ENCODE data around the gene ARGLU1. TPM values are rescaled to one million over a fixed set of nuclear protein-coding genes. Genes with fewer than 3 reads are reported as not detected.
A peak's percentile ranks its signal among the peaks of the same experiment; 100 is the strongest.

ARGLU1 gene
- total RNA-seq, 1 experiment from 2014 or later: 115 TPM

DNA sequence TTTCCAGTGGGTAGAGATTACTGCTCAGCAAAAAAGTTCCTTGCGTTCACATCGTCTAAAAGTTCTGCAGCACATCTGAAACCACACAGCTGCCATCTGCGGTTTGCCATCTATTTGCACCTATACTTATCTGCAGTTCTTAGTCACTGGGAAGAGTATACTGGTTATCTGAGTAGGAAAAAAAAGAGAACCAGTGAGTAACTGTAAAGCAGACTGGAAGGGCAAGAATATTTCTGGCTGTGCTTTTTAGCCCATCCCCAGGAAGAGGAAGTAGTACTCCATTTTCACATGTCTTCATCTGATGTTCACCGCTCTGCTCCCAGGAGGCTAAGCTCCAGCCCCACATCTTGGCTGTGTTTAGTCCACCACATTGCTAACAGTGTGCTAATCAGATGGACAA is 68.0 kb downstream of the ARGLU1 start:
- DNase-seq (ENCODE audit: low spot score): no peak
- CTCF ChIA-PET: no interaction called here
- no peak for TF ChIP-seq SP1 (CRISPR knock-in tag; conservative IDR thresholded peaks at IDR 0.05)
- TF ChIP-seq ZNF317 (CRISPR knock-in tag; IDR thresholded peaks at IDR 0.05; ENCODE audit: borderline replicate concordance, low read depth): peak; percentile 44; the same call in 1 of the 2 replicates
- TF ChIP-seq, protein P1, sequence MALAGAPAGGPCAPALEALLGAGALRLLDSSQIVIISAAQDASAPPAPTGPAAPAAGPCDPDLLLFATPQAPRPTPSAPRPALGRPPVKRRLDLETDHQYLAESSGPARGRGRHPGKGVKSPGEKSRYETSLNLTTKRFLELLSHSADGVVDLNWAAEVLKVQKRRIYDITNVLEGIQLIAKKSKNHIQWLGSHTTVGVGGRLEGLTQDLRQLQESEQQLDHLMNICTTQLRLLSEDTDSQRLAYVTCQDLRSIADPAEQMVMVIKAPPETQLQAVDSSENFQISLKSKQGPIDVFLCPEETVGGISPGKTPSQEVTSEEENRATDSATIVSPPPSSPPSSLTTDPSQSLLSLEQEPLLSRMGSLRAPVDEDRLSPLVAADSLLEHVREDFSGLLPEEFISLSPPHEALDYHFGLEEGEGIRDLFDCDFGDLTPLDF (CRISPR knock-in tag; IDR thresholded peaks at IDR 0.05): no peak
- TF ChIP-seq NFATC4 (CRISPR knock-in tag; IDR thresholded peaks at IDR 0.05): no peak
- ATAC-seq: no peak
- H3K36me3 Mint-ChIP-seq: peaks cover 5% of the 10 kb centered on the region; the same call in 1 of the 2 replicates
- H3K27ac Mint-ChIP-seq: no peak overlapping the region
- POLR2A ChIA-PET: no interaction called here
- no peaks in the 10 kb centered on the region for H3K9me3 Mint-ChIP-seq
- H3K4me3 Mint-ChIP-seq: no peak overlapping the region
- H3K27me3 Mint-ChIP-seq (ENCODE audit: low read depth): no peaks in the 10 kb centered on the region
- H3K4me1 Mint-ChIP-seq: peaks cover 51% of the 10 kb centered on the region

DNA sequence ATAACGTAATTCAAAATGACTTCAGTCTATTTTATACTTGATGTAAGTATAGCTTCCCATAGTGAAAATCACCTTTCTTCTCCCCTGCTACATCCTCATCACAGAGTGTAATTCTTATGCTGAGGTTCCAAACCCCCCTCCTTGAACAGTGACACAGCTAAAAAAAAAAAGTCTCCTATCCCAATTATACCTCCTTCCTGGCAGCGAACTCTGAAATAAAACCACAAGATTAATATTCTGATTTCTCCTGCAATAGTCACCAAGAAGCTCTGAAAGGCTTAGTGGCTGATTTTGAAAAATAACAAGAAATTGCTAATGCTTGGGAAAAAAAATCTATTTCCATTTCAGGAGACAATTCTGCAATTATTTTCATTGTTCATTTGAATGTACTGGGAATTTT is 68.8 kb downstream of the ARGLU1 start:
- Mint-ChIP-seq H3K36me3 (peaks cover 10% of the 10 kb centered on the region), H3K4me3 (no peak overlapping the region), H3K4me1 (peaks cover 51% of the 10 kb centered on the region), H3K27ac (peak overlapping the region; percentile 71; the same call in 1 of the 2 replicates), H3K9me3 (no peaks in the 10 kb centered on the region), H3K27me3 (ENCODE audit: low read depth) (no peaks in the 10 kb centered on the region)
- ChIA-PET CTCF (no interaction called here), POLR2A (no interaction called here)
- no peak for DNase-seq (ENCODE audit: low spot score)
- no peak for TF ChIP-seq GABPB1 (CRISPR knock-in tag; IDR thresholded peaks at IDR 0.05)
- TF ChIP-seq ZNF232 (CRISPR knock-in tag; IDR thresholded peaks at IDR 0.05): no peak
- TF ChIP-seq ZNF423 (CRISPR knock-in tag; IDR thresholded peaks at IDR 0.05): no peak
- no peak for TF ChIP-seq ZNF396 (CRISPR knock-in tag; IDR thresholded peaks at IDR 0.05; ENCODE audit: borderline replicate concordance)
- TF ChIP-seq, protein P2, sequence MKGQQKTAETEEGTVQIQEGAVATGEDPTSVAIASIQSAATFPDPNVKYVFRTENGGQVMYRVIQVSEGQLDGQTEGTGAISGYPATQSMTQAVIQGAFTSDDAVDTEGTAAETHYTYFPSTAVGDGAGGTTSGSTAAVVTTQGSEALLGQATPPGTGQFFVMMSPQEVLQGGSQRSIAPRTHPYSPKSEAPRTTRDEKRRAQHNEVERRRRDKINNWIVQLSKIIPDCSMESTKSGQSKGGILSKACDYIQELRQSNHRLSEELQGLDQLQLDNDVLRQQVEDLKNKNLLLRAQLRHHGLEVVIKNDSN (CRISPR knock-in tag; IDR thresholded peaks at IDR 0.05): no peak
- no peak for TF ChIP-seq ETV6 (CRISPR knock-in tag; IDR thresholded peaks at IDR 0.05)
- no peak for TF ChIP-seq SOX15 (CRISPR knock-in tag; IDR thresholded peaks at IDR 0.05)
- no peak for TF ChIP-seq ELF4 (CRISPR knock-in tag; IDR thresholded peaks at IDR 0.05; ENCODE audit: low read depth)
- TF ChIP-seq, protein P1 (CRISPR knock-in tag; IDR thresholded peaks at IDR 0.05): no peak
- TF ChIP-seq, protein P3, sequence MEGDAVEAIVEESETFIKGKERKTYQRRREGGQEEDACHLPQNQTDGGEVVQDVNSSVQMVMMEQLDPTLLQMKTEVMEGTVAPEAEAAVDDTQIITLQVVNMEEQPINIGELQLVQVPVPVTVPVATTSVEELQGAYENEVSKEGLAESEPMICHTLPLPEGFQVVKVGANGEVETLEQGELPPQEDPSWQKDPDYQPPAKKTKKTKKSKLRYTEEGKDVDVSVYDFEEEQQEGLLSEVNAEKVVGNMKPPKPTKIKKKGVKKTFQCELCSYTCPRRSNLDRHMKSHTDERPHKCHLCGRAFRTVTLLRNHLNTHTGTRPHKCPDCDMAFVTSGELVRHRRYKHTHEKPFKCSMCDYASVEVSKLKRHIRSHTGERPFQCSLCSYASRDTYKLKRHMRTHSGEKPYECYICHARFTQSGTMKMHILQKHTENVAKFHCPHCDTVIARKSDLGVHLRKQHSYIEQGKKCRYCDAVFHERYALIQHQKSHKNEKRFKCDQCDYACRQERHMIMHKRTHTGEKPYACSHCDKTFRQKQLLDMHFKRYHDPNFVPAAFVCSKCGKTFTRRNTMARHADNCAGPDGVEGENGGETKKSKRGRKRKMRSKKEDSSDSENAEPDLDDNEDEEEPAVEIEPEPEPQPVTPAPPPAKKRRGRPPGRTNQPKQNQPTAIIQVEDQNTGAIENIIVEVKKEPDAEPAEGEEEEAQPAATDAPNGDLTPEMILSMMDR (IDR thresholded peaks at IDR 0.05): no peak
- TF ChIP-seq IRF2 (CRISPR knock-in tag; IDR thresholded peaks at IDR 0.05; ENCODE audit: borderline replicate concordance, low read depth): no peak
- TF ChIP-seq TCF7 (CRISPR knock-in tag; IDR thresholded peaks at IDR 0.05; ENCODE audit: low read depth): no peak
- TF ChIP-seq, protein P4, sequence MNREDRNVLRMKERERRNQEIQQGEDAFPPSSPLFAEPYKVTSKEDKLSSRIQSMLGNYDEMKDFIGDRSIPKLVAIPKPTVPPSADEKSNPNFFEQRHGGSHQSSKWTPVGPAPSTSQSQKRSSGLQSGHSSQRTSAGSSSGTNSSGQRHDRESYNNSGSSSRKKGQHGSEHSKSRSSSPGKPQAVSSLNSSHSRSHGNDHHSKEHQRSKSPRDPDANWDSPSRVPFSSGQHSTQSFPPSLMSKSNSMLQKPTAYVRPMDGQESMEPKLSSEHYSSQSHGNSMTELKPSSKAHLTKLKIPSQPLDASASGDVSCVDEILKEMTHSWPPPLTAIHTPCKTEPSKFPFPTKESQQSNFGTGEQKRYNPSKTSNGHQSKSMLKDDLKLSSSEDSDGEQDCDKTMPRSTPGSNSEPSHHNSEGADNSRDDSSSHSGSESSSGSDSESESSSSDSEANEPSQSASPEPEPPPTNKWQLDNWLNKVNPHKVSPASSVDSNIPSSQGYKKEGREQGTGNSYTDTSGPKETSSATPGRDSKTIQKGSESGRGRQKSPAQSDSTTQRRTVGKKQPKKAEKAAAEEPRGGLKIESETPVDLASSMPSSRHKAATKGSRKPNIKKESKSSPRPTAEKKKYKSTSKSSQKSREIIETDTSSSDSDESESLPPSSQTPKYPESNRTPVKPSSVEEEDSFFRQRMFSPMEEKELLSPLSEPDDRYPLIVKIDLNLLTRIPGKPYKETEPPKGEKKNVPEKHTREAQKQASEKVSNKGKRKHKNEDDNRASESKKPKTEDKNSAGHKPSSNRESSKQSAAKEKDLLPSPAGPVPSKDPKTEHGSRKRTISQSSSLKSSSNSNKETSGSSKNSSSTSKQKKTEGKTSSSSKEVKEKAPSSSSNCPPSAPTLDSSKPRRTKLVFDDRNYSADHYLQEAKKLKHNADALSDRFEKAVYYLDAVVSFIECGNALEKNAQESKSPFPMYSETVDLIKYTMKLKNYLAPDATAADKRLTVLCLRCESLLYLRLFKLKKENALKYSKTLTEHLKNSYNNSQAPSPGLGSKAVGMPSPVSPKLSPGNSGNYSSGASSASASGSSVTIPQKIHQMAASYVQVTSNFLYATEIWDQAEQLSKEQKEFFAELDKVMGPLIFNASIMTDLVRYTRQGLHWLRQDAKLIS (CRISPR knock-in tag; IDR thresholded peaks at IDR 0.05; ENCODE audit: borderline replicate concordance): no peak
- TF ChIP-seq, protein P5, sequence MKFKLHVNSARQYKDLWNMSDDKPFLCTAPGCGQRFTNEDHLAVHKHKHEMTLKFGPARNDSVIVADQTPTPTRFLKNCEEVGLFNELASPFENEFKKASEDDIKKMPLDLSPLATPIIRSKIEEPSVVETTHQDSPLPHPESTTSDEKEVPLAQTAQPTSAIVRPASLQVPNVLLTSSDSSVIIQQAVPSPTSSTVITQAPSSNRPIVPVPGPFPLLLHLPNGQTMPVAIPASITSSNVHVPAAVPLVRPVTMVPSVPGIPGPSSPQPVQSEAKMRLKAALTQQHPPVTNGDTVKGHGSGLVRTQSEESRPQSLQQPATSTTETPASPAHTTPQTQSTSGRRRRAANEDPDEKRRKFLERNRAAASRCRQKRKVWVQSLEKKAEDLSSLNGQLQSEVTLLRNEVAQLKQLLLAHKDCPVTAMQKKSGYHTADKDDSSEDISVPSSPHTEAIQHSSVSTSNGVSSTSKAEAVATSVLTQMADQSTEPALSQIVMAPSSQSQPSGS (CRISPR knock-in tag; IDR thresholded peaks at IDR 0.05; ENCODE audit: borderline replicate concordance, low read depth): no peak
- peak; percentile 50; the same call in 1 of the 2 replicates for ATAC-seq

All from WTC11 (cell line).